ENCODE data around the gene CXCR6. TPM values are rescaled to one million over a fixed set of nuclear protein-coding genes. Genes with fewer than 3 reads are reported as not detected.

Gene CXCR6
- total RNA-seq, 1 experiment from 2014 or later = not detected

DNA sequence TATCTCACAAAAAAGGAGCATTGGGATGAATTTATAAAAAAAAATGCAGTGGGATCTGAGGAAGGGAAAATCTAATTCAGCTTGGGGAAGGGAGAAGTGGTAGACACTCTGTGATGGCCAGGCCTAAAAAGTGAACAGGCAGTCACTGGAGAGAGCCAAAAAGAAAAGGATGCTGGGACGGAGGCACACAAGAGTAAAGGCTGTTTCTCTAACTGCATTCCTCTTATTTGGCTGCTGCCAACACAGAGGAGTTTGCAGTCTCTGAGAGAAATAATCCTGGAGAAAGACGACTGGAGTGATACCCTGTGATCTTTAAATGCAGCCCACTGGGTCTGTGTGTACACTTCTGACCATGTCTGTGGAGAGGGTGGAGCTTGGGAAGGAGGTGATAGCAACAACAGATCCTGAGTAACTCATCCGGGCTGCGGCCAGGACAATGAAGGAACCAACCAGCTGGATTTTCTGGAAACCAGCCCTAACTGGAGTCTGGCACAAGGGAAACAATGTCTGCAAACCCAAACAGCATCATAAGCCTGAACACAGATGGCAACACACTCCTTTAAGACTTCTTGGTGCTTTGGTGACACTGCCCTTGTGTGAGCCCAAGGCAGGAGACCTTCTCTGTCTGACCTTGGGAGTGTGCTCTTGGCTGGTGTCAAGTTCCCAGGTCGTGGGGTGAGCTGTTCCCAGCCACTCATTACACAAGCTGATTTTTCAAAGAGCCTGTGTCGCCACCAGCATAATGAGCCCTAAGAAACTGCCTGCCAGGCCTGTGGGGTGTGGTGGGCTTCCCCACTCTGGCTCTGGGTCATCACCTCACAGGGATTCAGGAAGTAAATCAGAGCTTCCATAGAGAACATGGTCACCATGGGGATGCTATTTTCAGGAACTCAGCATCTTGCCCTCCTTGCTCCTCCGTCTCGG, 44.4 kb downstream of the CXCR6 start (continued):
- TF ChIP-seq, protein P1, sequence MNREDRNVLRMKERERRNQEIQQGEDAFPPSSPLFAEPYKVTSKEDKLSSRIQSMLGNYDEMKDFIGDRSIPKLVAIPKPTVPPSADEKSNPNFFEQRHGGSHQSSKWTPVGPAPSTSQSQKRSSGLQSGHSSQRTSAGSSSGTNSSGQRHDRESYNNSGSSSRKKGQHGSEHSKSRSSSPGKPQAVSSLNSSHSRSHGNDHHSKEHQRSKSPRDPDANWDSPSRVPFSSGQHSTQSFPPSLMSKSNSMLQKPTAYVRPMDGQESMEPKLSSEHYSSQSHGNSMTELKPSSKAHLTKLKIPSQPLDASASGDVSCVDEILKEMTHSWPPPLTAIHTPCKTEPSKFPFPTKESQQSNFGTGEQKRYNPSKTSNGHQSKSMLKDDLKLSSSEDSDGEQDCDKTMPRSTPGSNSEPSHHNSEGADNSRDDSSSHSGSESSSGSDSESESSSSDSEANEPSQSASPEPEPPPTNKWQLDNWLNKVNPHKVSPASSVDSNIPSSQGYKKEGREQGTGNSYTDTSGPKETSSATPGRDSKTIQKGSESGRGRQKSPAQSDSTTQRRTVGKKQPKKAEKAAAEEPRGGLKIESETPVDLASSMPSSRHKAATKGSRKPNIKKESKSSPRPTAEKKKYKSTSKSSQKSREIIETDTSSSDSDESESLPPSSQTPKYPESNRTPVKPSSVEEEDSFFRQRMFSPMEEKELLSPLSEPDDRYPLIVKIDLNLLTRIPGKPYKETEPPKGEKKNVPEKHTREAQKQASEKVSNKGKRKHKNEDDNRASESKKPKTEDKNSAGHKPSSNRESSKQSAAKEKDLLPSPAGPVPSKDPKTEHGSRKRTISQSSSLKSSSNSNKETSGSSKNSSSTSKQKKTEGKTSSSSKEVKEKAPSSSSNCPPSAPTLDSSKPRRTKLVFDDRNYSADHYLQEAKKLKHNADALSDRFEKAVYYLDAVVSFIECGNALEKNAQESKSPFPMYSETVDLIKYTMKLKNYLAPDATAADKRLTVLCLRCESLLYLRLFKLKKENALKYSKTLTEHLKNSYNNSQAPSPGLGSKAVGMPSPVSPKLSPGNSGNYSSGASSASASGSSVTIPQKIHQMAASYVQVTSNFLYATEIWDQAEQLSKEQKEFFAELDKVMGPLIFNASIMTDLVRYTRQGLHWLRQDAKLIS (CRISPR knock-in tag; IDR thresholded peaks at IDR 0.05; ENCODE audit: borderline replicate concordance) = no peak
- TF ChIP-seq, protein P2, sequence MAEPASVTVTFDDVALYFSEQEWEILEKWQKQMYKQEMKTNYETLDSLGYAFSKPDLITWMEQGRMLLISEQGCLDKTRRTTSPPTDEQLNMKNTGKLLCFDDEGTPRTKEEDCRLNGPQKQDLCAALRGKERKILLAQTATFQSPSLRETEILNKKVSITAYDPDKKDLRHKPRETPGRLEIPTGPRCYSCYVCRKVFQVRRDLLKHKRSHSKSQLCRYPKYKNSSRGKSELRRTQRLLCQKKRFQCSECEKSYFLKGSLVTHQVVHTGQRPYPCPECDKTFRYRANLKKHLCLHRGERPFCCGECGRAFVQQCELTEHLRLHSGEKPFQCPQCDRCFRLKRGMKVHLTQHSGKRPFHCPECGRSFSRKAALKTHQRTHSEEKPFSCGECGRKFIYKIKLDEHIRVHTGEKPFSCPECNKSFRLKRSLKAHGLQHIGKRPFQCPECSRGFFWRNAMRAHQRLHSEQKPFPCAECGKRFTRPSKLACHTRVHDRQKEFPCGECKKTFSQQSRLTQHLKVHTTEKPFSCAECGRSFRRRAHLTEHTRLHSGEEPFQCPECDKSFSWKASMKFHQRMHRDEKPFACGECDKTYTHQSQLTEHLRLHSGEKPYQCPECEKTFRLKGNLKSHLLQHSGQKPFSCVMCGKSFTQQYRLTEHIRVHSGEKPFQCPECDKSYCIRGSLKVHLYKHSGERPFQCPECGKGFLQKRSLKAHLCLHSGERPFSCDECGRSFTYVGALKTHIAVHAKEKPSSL (CRISPR knock-in tag; conservative IDR thresholded peaks at IDR 0.05) = no peak
- TF ChIP-seq MYBL2 (CRISPR knock-in tag; IDR thresholded peaks at IDR 0.05) = no peak
- TF ChIP-seq, protein P3, sequence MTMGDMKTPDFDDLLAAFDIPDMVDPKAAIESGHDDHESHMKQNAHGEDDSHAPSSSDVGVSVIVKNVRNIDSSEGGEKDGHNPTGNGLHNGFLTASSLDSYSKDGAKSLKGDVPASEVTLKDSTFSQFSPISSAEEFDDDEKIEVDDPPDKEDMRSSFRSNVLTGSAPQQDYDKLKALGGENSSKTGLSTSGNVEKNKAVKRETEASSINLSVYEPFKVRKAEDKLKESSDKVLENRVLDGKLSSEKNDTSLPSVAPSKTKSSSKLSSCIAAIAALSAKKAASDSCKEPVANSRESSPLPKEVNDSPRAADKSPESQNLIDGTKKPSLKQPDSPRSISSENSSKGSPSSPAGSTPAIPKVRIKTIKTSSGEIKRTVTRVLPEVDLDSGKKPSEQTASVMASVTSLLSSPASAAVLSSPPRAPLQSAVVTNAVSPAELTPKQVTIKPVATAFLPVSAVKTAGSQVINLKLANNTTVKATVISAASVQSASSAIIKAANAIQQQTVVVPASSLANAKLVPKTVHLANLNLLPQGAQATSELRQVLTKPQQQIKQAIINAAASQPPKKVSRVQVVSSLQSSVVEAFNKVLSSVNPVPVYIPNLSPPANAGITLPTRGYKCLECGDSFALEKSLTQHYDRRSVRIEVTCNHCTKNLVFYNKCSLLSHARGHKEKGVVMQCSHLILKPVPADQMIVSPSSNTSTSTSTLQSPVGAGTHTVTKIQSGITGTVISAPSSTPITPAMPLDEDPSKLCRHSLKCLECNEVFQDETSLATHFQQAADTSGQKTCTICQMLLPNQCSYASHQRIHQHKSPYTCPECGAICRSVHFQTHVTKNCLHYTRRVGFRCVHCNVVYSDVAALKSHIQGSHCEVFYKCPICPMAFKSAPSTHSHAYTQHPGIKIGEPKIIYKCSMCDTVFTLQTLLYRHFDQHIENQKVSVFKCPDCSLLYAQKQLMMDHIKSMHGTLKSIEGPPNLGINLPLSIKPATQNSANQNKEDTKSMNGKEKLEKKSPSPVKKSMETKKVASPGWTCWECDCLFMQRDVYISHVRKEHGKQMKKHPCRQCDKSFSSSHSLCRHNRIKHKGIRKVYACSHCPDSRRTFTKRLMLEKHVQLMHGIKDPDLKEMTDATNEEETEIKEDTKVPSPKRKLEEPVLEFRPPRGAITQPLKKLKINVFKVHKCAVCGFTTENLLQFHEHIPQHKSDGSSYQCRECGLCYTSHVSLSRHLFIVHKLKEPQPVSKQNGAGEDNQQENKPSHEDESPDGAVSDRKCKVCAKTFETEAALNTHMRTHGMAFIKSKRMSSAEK (CRISPR knock-in tag; IDR thresholded peaks at IDR 0.05; ENCODE audit: borderline replicate concordance) = no peak
- TF ChIP-seq PRRX2 (CRISPR knock-in tag; IDR thresholded peaks at IDR 0.05) = no peak
- no peak for TF ChIP-seq ZNF396 (CRISPR knock-in tag; IDR thresholded peaks at IDR 0.05; ENCODE audit: borderline replicate concordance)
- no peak for TF ChIP-seq ELF4 (CRISPR knock-in tag; IDR thresholded peaks at IDR 0.05; ENCODE audit: low read depth)
- no peak for TF ChIP-seq JUN (CRISPR knock-in tag; IDR thresholded peaks at IDR 0.05)

DNA sequence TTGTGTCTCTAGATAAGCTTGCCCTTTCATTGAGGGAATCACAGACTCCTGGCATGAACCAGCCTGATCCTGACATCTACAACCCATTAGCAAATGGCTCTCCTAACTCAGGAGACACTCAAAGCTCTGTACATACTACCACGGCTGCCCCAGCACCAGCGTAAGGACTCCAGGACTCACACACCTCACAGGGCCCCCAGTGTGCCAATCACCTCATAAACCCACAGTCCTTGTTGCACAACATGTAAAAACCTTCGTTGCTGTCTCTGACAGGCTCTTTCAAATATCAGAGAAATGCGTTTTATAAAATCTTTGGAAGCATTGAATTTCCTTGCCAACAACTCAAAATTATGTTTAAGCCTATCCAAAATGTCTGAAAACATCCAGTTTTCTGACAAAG, 45.1 kb downstream of the CXCR6 start:
- Mint-ChIP-seq H3K4me3 (no peak overlapping the region), H3K27me3 (ENCODE audit: low read depth) (no peaks in the 10 kb centered on the region), H3K4me1 (peaks cover 38% of the 10 kb centered on the region), H3K36me3 (peaks cover 21% of the 10 kb centered on the region), H3K9me3 (no peaks in the 10 kb centered on the region), H3K27ac (peak overlapping the region; percentile 80; the same call in 1 of the 2 replicates)
- ChIA-PET POLR2A (no interaction called here), CTCF (interaction anchor here (0.6 to 1.2 kb wide), 2 partner anchors 118 to 219 kb away, joined by 3 read pairs; no protein-coding TSS in a partner anchor)
- ATAC-seq (no peak), DNase-seq (ENCODE audit: low spot score) (no peak)
- TF ChIP-seq HMGA2 (CRISPR knock-in tag; IDR thresholded peaks at IDR 0.05) = no peak

DNA sequence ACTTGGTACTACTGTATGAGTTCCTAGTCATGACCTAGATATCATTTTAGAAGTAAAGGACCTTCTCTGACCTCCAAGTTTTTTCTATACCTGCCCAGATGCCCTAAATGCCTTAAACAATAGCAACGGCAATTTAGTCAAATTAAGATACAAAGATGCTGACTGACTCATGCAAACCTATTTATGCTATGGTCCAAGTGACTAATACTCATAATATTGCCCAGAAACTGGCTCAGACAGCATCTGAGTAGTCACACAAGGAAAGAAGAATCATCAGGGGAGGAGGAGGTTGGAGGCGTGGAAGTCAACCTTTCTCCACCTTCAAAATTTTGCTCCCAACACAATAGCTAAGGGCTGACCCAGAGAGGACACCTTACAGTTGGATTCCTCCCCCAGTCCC, 45.5 kb downstream of the CXCR6 start:
- ATAC-seq = no peak
- DNase-seq (ENCODE audit: low spot score) = no peak
- H3K9me3 Mint-ChIP-seq = no peaks in the 10 kb centered on the region
- H3K27ac Mint-ChIP-seq = no peak overlapping the region
- H3K27me3 Mint-ChIP-seq (ENCODE audit: low read depth) = no peaks in the 10 kb centered on the region
- H3K4me1 Mint-ChIP-seq = peaks cover 42% of the 10 kb centered on the region
- no peak overlapping the region for H3K4me3 Mint-ChIP-seq
- ChIA-PET CTCF (interaction anchor here (1.2 kb wide), 1 partner anchor 219 kb away, joined by 3 read pairs; no protein-coding TSS in a partner anchor), POLR2A (no interaction called here)
- H3K36me3 Mint-ChIP-seq = peaks cover 16% of the 10 kb centered on the region
- no peak for TF ChIP-seq KAT7 (CRISPR knock-in tag; IDR thresholded peaks at IDR 0.05; ENCODE audit: borderline replicate concordance)
- TF ChIP-seq TCF7 (CRISPR knock-in tag; IDR thresholded peaks at IDR 0.05; ENCODE audit: low read depth) = no peak
- TF ChIP-seq, protein P4, sequence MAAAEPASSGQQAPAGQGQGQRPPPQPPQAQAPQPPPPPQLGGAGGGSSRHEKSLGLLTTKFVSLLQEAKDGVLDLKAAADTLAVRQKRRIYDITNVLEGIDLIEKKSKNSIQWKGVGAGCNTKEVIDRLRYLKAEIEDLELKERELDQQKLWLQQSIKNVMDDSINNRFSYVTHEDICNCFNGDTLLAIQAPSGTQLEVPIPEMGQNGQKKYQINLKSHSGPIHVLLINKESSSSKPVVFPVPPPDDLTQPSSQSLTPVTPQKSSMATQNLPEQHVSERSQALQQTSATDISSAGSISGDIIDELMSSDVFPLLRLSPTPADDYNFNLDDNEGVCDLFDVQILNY (CRISPR knock-in tag; IDR thresholded peaks at IDR 0.05) = no peak
- TF ChIP-seq ZNF263 (CRISPR knock-in tag; IDR thresholded peaks at IDR 0.05; ENCODE audit: low read depth) = no peak
- no peak for TF ChIP-seq ZNF219 (CRISPR knock-in tag; IDR thresholded peaks at IDR 0.05; ENCODE audit: borderline replicate concordance)
- no peak for TF ChIP-seq CBFB (CRISPR knock-in tag; IDR thresholded peaks at IDR 0.05; ENCODE audit: low read depth)
- no peak for TF ChIP-seq SMAD4 (CRISPR knock-in tag; IDR thresholded peaks at IDR 0.05)
- TF ChIP-seq, protein P5, sequence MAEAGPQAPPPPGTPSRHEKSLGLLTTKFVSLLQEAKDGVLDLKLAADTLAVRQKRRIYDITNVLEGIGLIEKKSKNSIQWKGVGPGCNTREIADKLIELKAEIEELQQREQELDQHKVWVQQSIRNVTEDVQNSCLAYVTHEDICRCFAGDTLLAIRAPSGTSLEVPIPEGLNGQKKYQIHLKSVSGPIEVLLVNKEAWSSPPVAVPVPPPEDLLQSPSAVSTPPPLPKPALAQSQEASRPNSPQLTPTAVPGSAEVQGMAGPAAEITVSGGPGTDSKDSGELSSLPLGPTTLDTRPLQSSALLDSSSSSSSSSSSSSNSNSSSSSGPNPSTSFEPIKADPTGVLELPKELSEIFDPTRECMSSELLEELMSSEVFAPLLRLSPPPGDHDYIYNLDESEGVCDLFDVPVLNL (CRISPR knock-in tag; IDR thresholded peaks at IDR 0.05; ENCODE audit: borderline replicate concordance, low read depth) = no peak

Measured in WTC11 (cell line).